ENCODE results near the gene RBMS3. TPM values are rescaled to one million over a fixed set of nuclear protein-coding genes. Genes with fewer than 3 reads are reported as not detected.

Gene RBMS3
- total and polyA plus RNA-seq, 2 of the 8 experiments (the other 6 are each of a cell fraction or from before 2014, with no cell fraction given) = 3.7 to 6.9 TPM

DNA sequence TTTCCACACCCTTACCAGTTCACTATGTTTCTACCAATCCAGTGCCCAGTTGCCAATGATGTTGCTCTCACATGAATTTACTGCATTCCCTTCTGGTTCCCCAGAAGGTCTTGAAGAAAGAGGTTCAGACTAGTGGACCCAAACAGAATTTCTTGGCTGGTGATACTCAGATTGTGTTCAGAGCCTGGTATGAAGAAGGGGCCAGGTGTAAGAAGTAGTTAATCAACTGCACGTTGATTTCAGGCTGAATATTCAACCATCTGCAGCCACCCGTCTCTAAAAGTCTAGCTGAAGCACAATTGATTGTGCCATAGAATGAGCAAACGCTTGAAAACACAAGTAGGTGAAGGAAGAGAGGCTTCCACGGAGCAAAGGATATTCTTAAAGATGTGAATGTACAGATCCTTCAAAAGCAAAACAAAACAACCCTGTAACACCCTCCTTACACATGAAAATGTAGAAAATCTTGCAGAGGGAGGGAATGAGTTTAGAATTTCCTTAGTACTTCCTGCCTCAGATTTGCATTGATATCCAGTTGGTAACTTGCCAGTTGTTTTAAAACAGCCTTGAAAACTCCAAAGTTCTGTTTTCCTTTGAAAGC lies 4.7 kb downstream of the RBMS3 start:
- Histone ChIP-seq H3K27ac (ENCODE audit: low read depth, low read length) (peak overlapping the region; percentile 21), H2BK5ac (ENCODE audit: low read depth, low read length) (peak overlapping the region; percentile 11; the same call in 1 of the 2 replicates), H3K23me2 (ENCODE audit: low read depth, low read length) (peaks cover under 1% of the 10 kb centered on the region), H3K9ac (replicated peaks in 1 of 4; ENCODE audit: extremely low read depth in 1 of 4, low read depth in 3 of 4, low read length in 3 of 4) (no peak overlapping the region), H3K18ac (ENCODE audit: extremely low read depth, low read length) (no peak overlapping the region), H3K56ac (replicated peaks; ENCODE audit: insufficient read length, low read depth, low read length) (no peak overlapping the region), H3K4ac (replicated peaks; ENCODE audit: insufficient read length, low read depth, low read length) (no peak overlapping the region), H4K20me1 (replicated peaks in 1 of 2; ENCODE audit: control insufficient read depth in 1 of 2, insufficient read depth in 2 of 2, low read length in 2 of 2) (no peaks in the 10 kb centered on the region), H3K36me3 (ENCODE audit: control insufficient read depth in 2 of 4, insufficient read depth in 4 of 4, low read length in 3 of 4) (no peaks in the 10 kb centered on the region), H3K79me2 (ENCODE audit: control insufficient read depth in 1 of 2, insufficient read depth in 2 of 2, low read length in 2 of 2) (no peaks in the 10 kb centered on the region), H3K23ac (ENCODE audit: insufficient read length) (no peak overlapping the region), H2BK15ac (ENCODE audit: low read length) (no peak overlapping the region), H3K4me2 (ENCODE audit: insufficient read depth in 1 of 2, low read depth in 2 of 2, low read length in 2 of 2) (peak overlapping the region in 1 of 2 experiments; percentile 42; a peak in 2 of 4 replicates), H2BK120ac (replicated peaks; ENCODE audit: low read depth, low read length) (peak overlapping the region; percentile 10), H3K4me1 (replicated peaks in 1 of 4; ENCODE audit: control insufficient read depth in 3 of 4, insufficient read depth in 4 of 4, low read length in 3 of 4) (peaks cover 0 to 21% (median 8%) of the 10 kb centered on the region in 4 experiments; a peak in 5 of 7 replicates), H3K27me3 (replicated peaks in 1 of 4; ENCODE audit: control insufficient read depth in 3 of 4, extremely low read depth in 1 of 4, insufficient read depth in 3 of 4, low read length in 3 of 4) (no peaks in the 10 kb centered on the region), H3K4me3 (ENCODE audit: extremely low read depth in 1 of 4, insufficient read depth in 2 of 4, low read depth in 3 of 4, low read length in 4 of 4) (no peak overlapping the region), H2BK12ac (ENCODE audit: low read depth, low read length) (peak overlapping the region; percentile 40; the same call in 1 of the 2 replicates), H4K8ac (ENCODE audit: extremely low read depth, insufficient read depth, low read length) (no peak overlapping the region), H3K9me3 (ENCODE audit: insufficient read depth in 2 of 2, low read depth in 1 of 2, low read length in 1 of 2) (no peaks in the 10 kb centered on the region), H2AFZ (ENCODE audit: low read length) (peak overlapping the region; percentile 83), H3K14ac (ENCODE audit: insufficient read length) (no peak overlapping the region), H2AK5ac (ENCODE audit: low read depth, low read length) (no peak overlapping the region), H4K91ac (replicated peaks; ENCODE audit: insufficient read length, low read length) (peak overlapping the region; percentile 63), H4K5ac (ENCODE audit: insufficient read length, low read depth, low read length) (no peak overlapping the region), H3K79me1 (ENCODE audit: low read depth, low read length) (no peaks in the 10 kb centered on the region), H2BK20ac (ENCODE audit: low read length) (peak overlapping the region; percentile 24; the same call in 1 of the 2 replicates)
- DNase-seq (ENCODE audit: low read depth in 1 of 2, low spot score in 2 of 2) (no peak), FAIRE-seq (peak; percentile 7)
- POLR2A ChIA-PET (ENCODE audit: partially characterized antibody) = no interaction called here
- TF ChIP-seq MAFK (IDR thresholded peaks at IDR 0.05; ENCODE audit: low read depth, low read length) (no peak), TCF12 (IDR thresholded peaks at IDR 0.05; ENCODE audit: low read depth, low read length) (no peak), GTF2F1 (IDR thresholded peaks at IDR 0.05; ENCODE audit: borderline replicate concordance, low read depth, low read length) (no peak), ASH2L (IDR thresholded peaks at IDR 0.05; ENCODE audit: low read length) (no peak), HDAC6 (IDR thresholded peaks at IDR 0.05; ENCODE audit: low read depth, low read length) (no peak), RNF2 (IDR thresholded peaks at IDR 0.05; ENCODE audit: borderline replicate concordance, low read depth, low read length, missing control alignments, poor library complexity, severe bottlenecking) (no peak), KDM4A (IDR thresholded peaks at IDR 0.05; ENCODE audit: low read depth, low read length, severe bottlenecking) (no peak)
- CTCF ChIA-PET (ENCODE audit: partially characterized antibody) = no interaction called here
- 38% methylated on average over 4 of the region's 4 CpGs; no CpG with 5 or more reads in 1 of the 2 experiments for WGBS, 2 experiments (ENCODE audit: extremely low coverage in 1 of 2, insufficient coverage in 1 of 2, insufficient read length in 1 of 2, insufficient replicate concordance in 2 of 2, low coverage in 1 of 2, low lambda C conversion rate in 2 of 2, missing lambda C conversion rate in 1 of 2)
